AG09309 (cell line): ENCODE data around the gene C1orf141.

ENCODE experiments used
- DNase-seq: peaks from one replicate; pipeline ENCODE4 v3.0.0-alpha.2; 2010; ENCODE audit warnings: low read depth
- H3K4me3 ChIP-seq: 2 replicates; pipeline ENCODE4 v1.5.1; 2011; ENCODE audit warnings: mild to moderate bottlenecking, low read depth, low read length, moderate library complexity; ENCODE audit not compliant: control insufficient read depth
- CTCF ChIP-seq: IDR thresholded peaks from 2 replicates; pipeline ENCODE4 v1.5.1; 2011; ENCODE audit warnings: mild to moderate bottlenecking, low read depth, low read length, inconsistent platforms; ENCODE audit not compliant: insufficient read depth, control insufficient read depth; ENCODE audit errors: missing control alignments

The C1orf141 gene

GRCh38 chr1:67124455-67124854 is 10.3 kb downstream of the C1orf141 start:
- H3K4me3 ChIP-seq, result no peak overlapping the region
- TF ChIP-seq CTCF, result no peak
- DNase-seq, result no peak

- TF ChIP-seq CTCF, result no peak
- DNase-seq, result no peak
Observed at GRCh38 chr1:67120855-67121619, 13.7 kb downstream of the C1orf141 start.

GRCh38 chr1:67118646-67119045 is 16.1 kb downstream of the C1orf141 start:
- DNase-seq, result no peak
- no peak for TF ChIP-seq CTCF
- H3K4me3 ChIP-seq, result no peak overlapping the region

More at GRCh38 chr1:67120855-67121619, 13.7 kb downstream of the C1orf141 start:
- H3K4me3 ChIP-seq, result no peak overlapping the region

- DNase-seq, result no peak
- H3K4me3 ChIP-seq, result no peak overlapping the region
- TF ChIP-seq CTCF, result no peak
Observed at GRCh38 chr1:67118191-67118590, 16.6 kb downstream of the C1orf141 start.

DNA sequence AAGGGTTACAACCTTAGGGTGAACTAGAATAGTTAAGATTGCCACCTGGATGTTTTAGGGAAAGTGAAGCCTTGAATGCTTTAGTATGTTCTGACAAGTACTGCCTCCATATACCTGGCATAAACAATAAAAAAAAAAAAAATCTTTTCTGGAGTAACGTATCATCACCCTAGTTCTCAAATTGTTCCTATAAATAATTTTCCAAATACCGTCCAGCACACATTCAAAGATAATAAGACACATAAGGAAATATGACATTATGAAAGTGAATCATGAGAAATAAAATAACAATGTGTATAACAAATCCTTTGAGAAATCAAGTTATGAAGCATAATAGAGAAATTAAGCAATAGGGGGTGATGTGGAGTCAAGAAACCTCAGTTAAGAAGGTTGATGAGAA is 20.6 kb downstream of the C1orf141 start:
- H3K4me3 ChIP-seq, result no peak overlapping the region
- no peak for DNase-seq
- no peak for TF ChIP-seq CTCF

- no peak for DNase-seq
- H3K4me3 ChIP-seq, result no peak overlapping the region
- no peak for TF ChIP-seq CTCF
Observed at GRCh38 chr1:67110352-67110751, 24.4 kb downstream of the C1orf141 start.
